Keratinocyte (primary cell): ENCODE measurements around the gene TPD52L1. TPM values are rescaled to one million over a fixed set of nuclear protein-coding genes. Genes with fewer than 3 reads are reported as not detected.

Experiments
- DNase-seq: peaks from one replicate; pipeline ENCODE4 v3.0.0-alpha.2; 2011; ENCODE audit warnings: low read depth, missing footprints, low spot score
- FAIRE-seq: peaks from 2 replicates; lab custom pipeline; 2011; peaks lifted over from hg19 to GRCh38; lab: Jason Lieb, UNC
- H2AFZ ChIP-seq: 2 replicates; pipeline ENCODE4 v1.6.0; 2012; ENCODE audit warnings: low read length, control low read depth, inconsistent platforms; ENCODE audit not compliant: control insufficient read depth
- H3K27ac ChIP-seq: 2 replicates; pipeline ENCODE4 v1.5.1; 2011; ENCODE audit warnings: low read length; ENCODE audit not compliant: control insufficient read depth, insufficient read depth
- H3K27me3 ChIP-seq: 3 replicates; pipeline ENCODE4 v1.6.0; 2011; ENCODE audit warnings: low read length; ENCODE audit not compliant: control insufficient read depth, insufficient read depth; ENCODE audit errors: extremely low read depth
- H3K36me3 ChIP-seq, 2 experiments: 2 replicates in 1 of 2; 3 replicates in 1 of 2; pipeline ENCODE4 v1.5.1; 2011; ENCODE audit warnings: low read length in 2 of 2, mild to moderate bottlenecking in 1 of 2; ENCODE audit not compliant: control insufficient read depth in 2 of 2, insufficient read depth in 2 of 2; ENCODE audit errors: extremely low read depth in 1 of 2
- H3K4me1 ChIP-seq: 3 replicates; pipeline ENCODE4 v1.5.1; 2011; ENCODE audit warnings: low read length; ENCODE audit not compliant: control insufficient read depth, insufficient read depth; ENCODE audit errors: extremely low read depth
- H3K4me2 ChIP-seq: 3 replicates; pipeline ENCODE4 v1.6.0; 2011; ENCODE audit warnings: low read depth, low read length; ENCODE audit not compliant: control insufficient read depth, insufficient read depth; ENCODE audit errors: extremely low read depth
- H3K4me3 ChIP-seq, 3 experiments: fragments of 200-600 bp in 1 of 3; sonication (generic) in 1 of 3; 2 replicates in 2 of 3; 3 replicates in 1 of 3; pipeline ENCODE4 v1.5.1; 2011 to 2016; ENCODE audit warnings: low read length in 3 of 3, mild to moderate bottlenecking in 3 of 3, control low read depth in 2 of 3, inconsistent platforms in 1 of 3, low read depth in 1 of 3, mixed read lengths in 1 of 3, mixed run types in 1 of 3, moderate library complexity in 1 of 3; ENCODE audit not compliant: control insufficient read depth in 2 of 3, insufficient read depth in 2 of 3; ENCODE audit errors: extremely low read depth in 1 of 3
- H3K79me2 ChIP-seq: 2 replicates; pipeline ENCODE4 v1.6.0; 2012; ENCODE audit warnings: low read length; ENCODE audit not compliant: control insufficient read depth, insufficient read depth
- H3K9ac ChIP-seq: 3 replicates; pipeline ENCODE4 v1.6.0; 2011; ENCODE audit warnings: low read length; ENCODE audit not compliant: control insufficient read depth, insufficient read depth; ENCODE audit errors: extremely low read depth
- H3K9me1 ChIP-seq: 3 replicates; pipeline ENCODE4 v1.6.0; 2011; ENCODE audit warnings: low read length; ENCODE audit not compliant: control insufficient read depth, insufficient read depth; ENCODE audit errors: extremely low read depth
- H3K9me3 ChIP-seq: 2 replicates; pipeline ENCODE4 v1.5.1; 2012; ENCODE audit warnings: low read depth, low read length; ENCODE audit not compliant: control insufficient read depth
- H4K20me1 ChIP-seq: 3 replicates; pipeline ENCODE4 v1.6.0; 2011; ENCODE audit warnings: low read length; ENCODE audit not compliant: control insufficient read depth, insufficient read depth; ENCODE audit errors: extremely low read depth
- EZH2 ChIP-seq: IDR thresholded peaks from one replicate; pipeline ENCODE4 v1.6.1; 2012; ENCODE audit warnings: inconsistent platforms, mild to moderate bottlenecking, low read length, moderate library complexity
- dilution Hi-C: fragments of 300-500 bp; cut with MboI; formaldehyde crosslinking; loops from one replicate; pipeline ENCODE4 v1.7.0; 2020; ENCODE audit warnings: low sequenced_read_pairs; ENCODE audit not compliant: extremely low pct_ligation_motif_present
- polyA plus RNA-seq, 5 experiments: library from polyadenylated mRNA; depleted of rRNA in 3 of 5; stranded (reverse) in 3 of 5; stranded (forward) in 1 of 5; unstranded in 1 of 5; fragments of >200 nt; gene quantifications; 1 replicate in 1 of 5; 2 replicates in 3 of 5; 3 replicates in 1 of 5; pipeline versions ENCODE4 v1.2.1 to v1.2.3, GENCODE V29; 2011 to 2012; ENCODE audit warnings: missing spikeins in 2 of 5, low read depth in 1 of 5, low replicate concordance in 1 of 5
- TF ChIP-seq, protein P1 (sequence below), 3 experiments: IDR thresholded peaks in 1 of 3; conservative IDR thresholded peaks in 1 of 3; optimal IDR thresholded peaks in 1 of 3; 2 replicates in 2 of 3; 3 replicates in 1 of 3; pipeline versions ENCODE3 to v1.5.1; 2011; ENCODE audit warnings: low read length in 3 of 3, mild to moderate bottlenecking in 3 of 3, moderate library complexity in 2 of 3, control low read depth in 1 of 3, inconsistent platforms in 1 of 3; ENCODE audit not compliant: insufficient read depth in 2 of 3; ENCODE audit errors: extremely low read depth in 1 of 3

Gene TPD52L1
- polyA plus RNA-seq, 1 donor (not counting 4 experiments of a cell fraction or from before 2014, with no cell fraction given) = 135 TPM

GRCh38 chr6:125117818-125118217 lies 35.8 kb upstream of the TPD52L1 start:
- H3K36me3 ChIP-seq = no peaks in the 10 kb centered on the region
- dilution Hi-C loops = no loop called here
- H3K4me1 ChIP-seq = peaks cover 6% of the 10 kb centered on the region
- TF ChIP-seq EZH2 = no peak
- TF ChIP-seq, protein P1, sequence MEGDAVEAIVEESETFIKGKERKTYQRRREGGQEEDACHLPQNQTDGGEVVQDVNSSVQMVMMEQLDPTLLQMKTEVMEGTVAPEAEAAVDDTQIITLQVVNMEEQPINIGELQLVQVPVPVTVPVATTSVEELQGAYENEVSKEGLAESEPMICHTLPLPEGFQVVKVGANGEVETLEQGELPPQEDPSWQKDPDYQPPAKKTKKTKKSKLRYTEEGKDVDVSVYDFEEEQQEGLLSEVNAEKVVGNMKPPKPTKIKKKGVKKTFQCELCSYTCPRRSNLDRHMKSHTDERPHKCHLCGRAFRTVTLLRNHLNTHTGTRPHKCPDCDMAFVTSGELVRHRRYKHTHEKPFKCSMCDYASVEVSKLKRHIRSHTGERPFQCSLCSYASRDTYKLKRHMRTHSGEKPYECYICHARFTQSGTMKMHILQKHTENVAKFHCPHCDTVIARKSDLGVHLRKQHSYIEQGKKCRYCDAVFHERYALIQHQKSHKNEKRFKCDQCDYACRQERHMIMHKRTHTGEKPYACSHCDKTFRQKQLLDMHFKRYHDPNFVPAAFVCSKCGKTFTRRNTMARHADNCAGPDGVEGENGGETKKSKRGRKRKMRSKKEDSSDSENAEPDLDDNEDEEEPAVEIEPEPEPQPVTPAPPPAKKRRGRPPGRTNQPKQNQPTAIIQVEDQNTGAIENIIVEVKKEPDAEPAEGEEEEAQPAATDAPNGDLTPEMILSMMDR (optimal IDR thresholded peaks at IDR 0.05 in 1 of 3, IDR thresholded peaks at IDR 0.05 in 1 of 3, conservative IDR thresholded peaks at IDR 0.05 in 1 of 3; ENCODE audit: extremely low read depth in 1 of 3, insufficient read depth in 2 of 3, low read length in 3 of 3) = no peak
- no peaks in the 10 kb centered on the region for H3K27me3 ChIP-seq
- peak; percentile 54 for DNase-seq
- H3K9ac ChIP-seq = no peak overlapping the region
- H3K9me1 ChIP-seq = no peaks in the 10 kb centered on the region
- peak; percentile 96 for FAIRE-seq
- no peak overlapping the region for H3K4me2 ChIP-seq
- H2AFZ ChIP-seq = no peak overlapping the region
- no peaks in the 10 kb centered on the region for H3K79me2 ChIP-seq
- H4K20me1 ChIP-seq = no peaks in the 10 kb centered on the region
- peaks cover 1% of the 10 kb centered on the region for H3K9me3 ChIP-seq
- no peak overlapping the region for H3K4me3 ChIP-seq
- no peak overlapping the region for H3K27ac ChIP-seq

DNA sequence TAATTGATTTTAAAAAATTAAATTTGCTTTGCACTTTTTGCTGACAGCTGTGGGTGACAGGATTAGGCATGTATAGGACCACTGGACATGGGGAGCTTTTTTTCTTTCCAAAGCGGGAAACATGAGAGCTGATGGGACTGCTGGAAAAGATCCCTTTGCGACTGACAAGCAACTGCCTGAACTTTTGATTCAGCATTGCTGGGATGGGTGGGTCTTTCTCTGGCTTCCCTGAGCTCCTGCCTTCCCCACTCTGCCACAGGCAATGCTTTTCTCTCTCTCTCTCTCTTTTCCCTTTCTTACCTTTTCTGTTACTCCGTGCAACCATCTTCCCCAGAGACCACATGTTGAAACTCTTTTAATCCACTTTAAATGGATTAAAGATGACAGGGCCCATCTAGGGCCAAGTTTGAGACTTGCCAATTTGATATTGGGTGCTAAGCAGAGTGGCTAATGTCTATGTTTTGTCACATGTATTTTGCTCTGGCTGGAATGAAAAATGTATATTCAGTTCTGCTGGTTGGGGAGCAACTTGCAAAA lies 33.5 kb upstream of the TPD52L1 start:
- H3K9me3 ChIP-seq = no peaks in the 10 kb centered on the region
- peaks cover 25% of the 10 kb centered on the region for H3K4me1 ChIP-seq
- no peaks in the 10 kb centered on the region for H3K79me2 ChIP-seq
- no peak overlapping the region for H3K27ac ChIP-seq
- no peak for DNase-seq
- H3K36me3 ChIP-seq = no peaks in the 10 kb centered on the region
- no peak for TF ChIP-seq EZH2
- TF ChIP-seq, protein P1 (optimal IDR thresholded peaks at IDR 0.05 in 1 of 3, IDR thresholded peaks at IDR 0.05 in 1 of 3, conservative IDR thresholded peaks at IDR 0.05 in 1 of 3; ENCODE audit: extremely low read depth in 1 of 3, insufficient read depth in 2 of 3, low read length in 3 of 3) = no peak
- H3K9ac ChIP-seq = no peak overlapping the region
- H3K9me1 ChIP-seq = no peaks in the 10 kb centered on the region
- dilution Hi-C loops = no loop called here
- H3K27me3 ChIP-seq = no peaks in the 10 kb centered on the region
- no peak overlapping the region for H3K4me3 ChIP-seq
- H2AFZ ChIP-seq = peak overlapping the region; percentile 22
- no peaks in the 10 kb centered on the region for H4K20me1 ChIP-seq
- FAIRE-seq = no peak
- H3K4me2 ChIP-seq = no peak overlapping the region
